COR-L47 (cell line): ENCODE measurements around the gene LYPD6B.

Experiments
- DNase-seq: peaks from one replicate; lab custom pipeline; 2025; lab: John Stamatoyannopoulos, UW

The LYPD6B gene

DNA sequence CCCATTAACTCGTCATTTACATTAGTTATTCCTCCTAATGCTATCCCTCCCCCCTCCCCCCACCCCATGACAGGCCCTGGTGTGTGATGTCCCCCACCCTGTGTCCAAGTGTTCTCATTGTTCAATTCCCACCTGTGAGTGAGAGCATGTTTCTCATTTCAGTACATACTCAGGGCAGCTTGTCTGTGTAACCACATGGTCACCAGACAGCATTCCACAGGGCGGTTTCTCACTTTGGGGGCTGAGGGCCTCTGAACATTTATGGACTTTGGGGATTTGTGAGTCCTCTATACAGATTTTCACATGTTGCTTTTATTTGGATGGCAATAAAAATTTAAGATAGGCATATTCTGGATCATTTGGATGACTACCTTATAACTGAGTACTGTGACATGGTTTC lies 84.0 kb downstream of the LYPD6B start:
- DNase-seq = no peak

DNA sequence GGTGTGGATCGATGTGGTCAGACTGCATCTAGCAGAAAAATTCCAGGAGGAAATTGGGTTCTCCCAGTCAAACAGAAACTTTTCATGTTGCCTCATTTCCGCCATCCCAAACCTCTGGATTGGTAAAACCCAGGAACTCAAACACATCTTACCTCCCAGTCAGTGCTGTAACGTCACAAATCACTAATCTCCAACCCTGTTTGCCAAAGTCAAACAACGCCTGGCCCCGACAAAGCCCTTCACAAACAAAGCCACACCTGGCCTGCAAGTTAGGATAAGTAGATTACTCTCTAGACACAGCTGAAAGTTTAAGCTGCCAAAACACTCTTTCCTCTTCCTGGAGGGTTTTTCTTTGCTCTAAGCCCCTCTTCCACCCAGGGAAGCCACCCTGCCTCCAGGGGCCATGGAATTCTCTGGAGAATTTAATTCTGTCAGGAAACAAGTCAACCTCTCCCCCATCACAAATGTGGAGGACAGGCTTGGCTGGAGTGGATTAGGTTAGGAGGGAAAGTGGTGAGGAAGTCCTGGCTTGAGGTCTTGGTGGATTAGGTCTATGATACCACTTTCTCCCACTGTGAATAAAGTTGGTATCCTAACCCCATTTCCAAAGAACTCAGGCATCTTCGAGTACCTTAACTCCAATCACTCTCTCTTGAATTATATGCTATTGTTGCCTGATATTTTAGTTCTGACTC lies 86.7 kb downstream of the LYPD6B start:
- DNase-seq = peak; percentile 51

DNA sequence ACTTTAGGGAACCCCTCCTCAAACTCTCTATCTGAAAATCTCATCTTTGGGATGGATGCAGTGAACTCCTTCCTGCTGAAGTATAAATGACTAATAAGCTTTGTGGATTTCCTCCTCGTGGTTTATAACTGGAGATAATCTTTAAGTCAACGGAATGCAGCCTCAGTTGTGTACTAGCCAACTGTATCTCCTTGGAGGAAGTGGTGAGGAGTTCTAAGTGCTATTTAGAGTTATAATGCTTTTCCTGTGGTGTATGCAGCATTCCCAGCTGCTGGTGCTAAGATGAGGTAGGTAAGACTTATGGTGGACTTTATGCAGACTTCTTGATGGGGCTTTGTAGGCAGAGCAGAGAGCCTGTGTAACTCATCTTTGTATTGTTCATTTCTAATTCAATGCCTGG lies 90.9 kb downstream of the LYPD6B start:
- no peak for DNase-seq

- no peak for DNase-seq
Measured at GRCh38 chr2:149132339-149132738, 93.8 kb downstream of the LYPD6B start.

- no peak for DNase-seq
Measured at GRCh38 chr2:149132901-149133300, 94.4 kb downstream of the LYPD6B start.

- no peak for DNase-seq
Measured at GRCh38 chr2:149134335-149134923, 95.9 kb downstream of the LYPD6B start.

- no peak for DNase-seq
Measured at GRCh38 chr2:149136111-149136510, 97.6 kb downstream of the LYPD6B start.

DNA sequence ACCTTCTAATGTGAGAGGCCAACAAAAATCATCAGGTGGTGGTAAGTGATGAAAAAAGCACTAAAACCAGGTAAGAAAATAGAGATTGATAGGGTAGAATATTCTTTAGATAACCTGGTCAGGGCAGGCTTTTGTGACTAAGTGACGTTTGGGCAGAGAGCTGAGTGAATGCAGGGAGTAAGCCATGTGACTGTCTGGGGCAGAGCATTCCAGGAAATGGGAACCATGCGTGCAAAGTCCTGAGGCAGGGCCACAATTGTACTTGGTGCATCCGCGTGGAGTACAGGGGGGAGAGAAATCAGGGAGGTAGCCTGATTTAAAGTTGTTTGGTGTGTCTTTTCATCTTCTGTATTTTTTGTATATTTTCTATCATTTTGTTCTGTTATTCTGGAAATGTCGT lies 102.5 kb downstream of the LYPD6B start:
- no peak for DNase-seq

- peak; percentile 23 for DNase-seq
Measured at GRCh38 chr2:149143734-149144133, 105.2 kb downstream of the LYPD6B start.

DNA sequence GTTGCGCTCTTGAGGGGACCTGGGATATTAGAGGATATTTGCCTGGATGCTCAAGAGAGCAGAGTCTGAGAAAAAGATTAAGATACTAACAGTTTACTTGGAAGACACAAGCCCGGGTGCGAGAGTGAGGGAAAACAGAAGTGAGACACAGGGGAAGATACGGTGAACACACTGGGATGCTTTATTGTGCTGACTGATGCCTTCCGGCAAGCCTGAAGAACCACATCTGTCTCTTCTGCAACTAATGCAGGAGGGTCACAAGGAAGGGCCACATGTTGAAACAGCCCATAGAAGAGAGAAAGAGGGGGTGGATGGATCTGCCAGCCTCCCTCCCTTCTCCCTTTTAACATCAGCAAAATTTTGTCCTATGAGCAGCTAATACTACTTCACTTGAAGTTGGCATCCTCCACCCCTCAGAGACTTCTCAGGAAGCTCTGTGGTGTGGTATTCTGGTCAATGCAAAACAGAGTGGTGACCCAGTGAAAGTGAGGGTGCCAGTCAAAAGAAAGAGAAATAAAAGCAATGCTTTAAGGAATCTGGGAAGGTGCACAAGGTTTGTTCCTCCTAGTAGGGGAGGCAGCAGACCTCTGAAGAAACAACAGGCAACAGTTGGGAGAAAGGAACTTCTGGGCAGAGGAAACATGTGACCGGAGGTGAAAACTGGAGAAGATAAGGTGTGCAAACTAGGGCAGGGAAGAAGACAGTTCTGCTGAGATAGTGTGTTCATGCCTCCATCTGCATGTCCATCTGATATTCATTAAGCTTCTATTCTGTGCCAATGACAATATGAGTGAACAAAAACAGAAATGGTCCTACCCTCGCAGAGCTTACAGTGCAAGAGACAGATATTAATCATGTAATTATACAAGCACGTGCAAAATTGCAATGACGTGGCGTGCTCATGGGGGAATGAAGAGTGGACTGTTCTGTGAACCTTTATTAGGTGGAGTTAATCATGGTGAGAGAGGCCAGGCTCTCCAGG lies 107.1 kb downstream of the LYPD6B start:
- no peak for DNase-seq

DNA sequence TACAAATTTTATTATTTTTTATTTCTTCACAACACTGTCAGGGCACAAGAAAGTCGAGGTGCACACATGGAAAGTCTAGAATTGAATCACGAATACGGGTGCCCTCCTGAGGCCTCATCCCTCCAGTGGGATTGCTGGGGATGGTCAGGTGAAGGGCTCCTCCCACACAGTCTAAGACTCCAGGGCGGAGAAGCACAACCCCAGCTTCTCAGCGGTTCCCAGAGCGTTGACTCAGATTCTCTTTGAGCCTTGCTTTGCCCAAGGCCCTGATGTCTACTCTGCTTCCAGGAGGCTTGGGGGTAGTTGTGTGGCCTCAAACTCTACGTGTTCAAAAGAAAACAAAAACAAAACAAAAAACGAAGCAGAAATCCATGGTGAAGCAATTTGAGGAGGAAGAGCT lies 108.4 kb downstream of the LYPD6B start:
- DNase-seq = no peak

GRCh38 chr2:149148194-149149006 lies 109.9 kb downstream of the LYPD6B start:
- DNase-seq = no peak

- no peak for DNase-seq
Measured at GRCh38 chr2:149149007-149149297, 110.5 kb downstream of the LYPD6B start.

GRCh38 chr2:149152469-149152953 lies 114.0 kb downstream of the LYPD6B start:
- no peak for DNase-seq

DNA sequence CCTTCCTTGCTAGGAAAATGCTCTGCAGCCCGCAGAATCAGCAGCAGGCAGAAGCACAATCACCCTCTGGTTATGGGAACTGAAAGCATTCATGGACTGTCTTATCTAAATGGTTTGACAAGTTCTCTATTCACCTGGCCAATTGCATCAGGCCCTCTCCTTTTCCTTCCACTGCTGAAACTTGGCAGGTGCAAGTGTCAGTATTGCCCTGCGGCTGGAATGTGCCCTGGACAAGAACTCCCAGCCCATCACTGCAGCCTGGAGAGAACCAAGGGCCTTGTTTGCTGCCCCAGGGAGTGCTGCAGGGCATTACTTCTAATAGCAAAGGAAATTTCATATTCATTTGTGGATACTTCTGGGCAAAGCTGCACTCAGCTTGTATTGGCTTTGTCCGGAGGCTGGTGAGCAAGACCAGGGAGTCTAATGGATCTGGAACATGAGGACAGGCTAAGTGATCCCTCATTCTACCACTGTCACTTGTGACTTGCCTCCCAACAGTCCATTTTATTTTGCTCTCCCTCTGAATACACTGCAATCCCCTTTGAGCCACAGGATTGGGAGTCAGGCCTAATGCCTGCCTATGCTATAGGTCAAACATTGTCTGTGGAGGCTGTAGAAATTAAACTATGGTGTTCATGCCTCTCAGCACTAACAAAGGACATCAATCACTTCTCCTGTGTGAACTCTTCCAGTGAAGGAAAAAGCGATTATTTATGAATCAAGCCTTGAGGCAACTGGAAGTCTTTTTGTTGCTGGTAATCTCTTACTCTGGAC lies 116.9 kb downstream of the LYPD6B start:
- no peak for DNase-seq

- no peak for DNase-seq
Measured at GRCh38 chr2:149155988-149156387, 117.5 kb downstream of the LYPD6B start.

DNA sequence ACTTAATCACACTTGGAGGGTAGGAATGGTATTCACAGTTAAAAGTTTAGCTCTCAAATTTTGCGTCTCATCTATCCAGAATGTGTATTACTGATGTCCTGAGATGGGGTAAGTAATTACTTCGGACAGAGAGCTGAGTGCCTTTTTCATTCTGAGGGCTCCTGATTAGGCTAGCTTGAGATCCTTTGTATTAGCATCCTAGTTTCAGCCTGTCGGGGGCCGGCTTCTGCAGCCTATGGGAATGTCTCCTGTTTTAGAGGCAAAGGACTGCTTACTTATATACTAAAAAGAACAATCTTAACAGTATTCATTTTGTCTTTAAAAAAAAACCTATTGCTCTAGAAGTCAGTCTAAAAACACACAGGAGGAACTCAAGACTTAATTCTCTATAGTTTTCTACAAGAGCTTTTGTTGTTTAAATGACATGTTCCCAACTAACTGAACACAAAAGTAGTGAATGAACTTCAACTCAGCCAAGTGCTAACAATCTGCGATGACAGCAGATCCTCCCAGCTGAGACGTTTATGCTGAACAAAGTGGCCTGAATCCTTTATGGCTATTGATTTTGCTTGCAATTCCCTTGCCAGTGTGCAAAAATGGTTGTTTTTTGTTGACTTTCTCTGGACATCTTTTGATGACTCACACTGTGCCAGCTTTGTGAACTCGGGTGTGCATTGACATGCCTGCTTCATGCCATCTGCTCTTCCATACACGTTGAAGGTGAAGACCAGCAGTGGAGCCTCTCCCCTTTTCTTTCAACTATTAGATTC lies 118.7 kb downstream of the LYPD6B start:
- no peak for DNase-seq

DNA sequence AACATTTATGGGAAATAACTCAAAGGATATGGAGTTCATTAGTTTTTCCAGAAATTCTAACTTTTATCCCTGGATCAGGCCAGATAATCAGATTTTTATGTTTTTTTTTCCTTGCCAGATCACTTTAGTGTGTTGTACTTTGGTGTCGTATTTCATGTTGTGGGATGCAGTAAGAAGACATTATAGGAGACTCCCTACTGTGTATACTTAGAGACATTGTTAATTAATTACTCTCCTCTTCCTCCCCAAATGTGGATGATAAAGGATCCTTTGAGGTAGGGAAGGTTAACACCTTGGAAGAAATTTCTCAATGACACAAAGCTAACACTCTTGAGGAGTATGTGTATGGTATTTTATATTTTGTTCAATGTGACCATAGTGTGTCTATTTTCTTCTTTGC lies 120.5 kb downstream of the LYPD6B start:
- no peak for DNase-seq

DNA sequence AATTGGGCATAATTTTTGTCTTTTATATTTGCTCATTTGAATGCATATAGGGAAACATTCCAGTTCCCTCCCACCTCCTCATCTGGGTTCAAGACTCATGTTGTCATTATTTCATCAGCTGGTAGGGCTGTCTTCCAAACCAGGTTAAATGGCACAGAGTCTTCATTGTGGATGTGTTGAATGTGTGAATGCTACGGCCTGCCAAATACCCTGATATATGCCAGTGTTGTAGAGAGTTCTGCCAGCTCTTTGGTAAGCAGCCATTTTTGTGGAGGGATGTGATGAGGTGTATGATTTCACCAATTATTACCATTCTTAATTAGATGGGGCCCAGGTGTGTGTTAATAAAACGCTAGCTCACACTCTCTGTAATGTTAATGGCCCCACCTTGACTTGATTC lies 121.7 kb downstream of the LYPD6B start:
- no peak for DNase-seq

GRCh38 chr2:149160701-149161217 lies 122.3 kb downstream of the LYPD6B start:
- no peak for DNase-seq
